NCI-H1436 treated with DMSO at 0.1 percent for 48 hours (cell line): ENCODE results near the gene NKAIN2.
"Not testable (repeated sequence)": the region's sequence is repeated elsewhere in the genome, so short reads cannot be mapped to it uniquely, and the experiment has no call there.

Experiments
- DNase-seq: peaks from one replicate; lab custom pipeline; 2025; lab: John Stamatoyannopoulos, UW

NKAIN2 gene

GRCh38 chr6:123895346-123895745 is 91.7 kb downstream of the NKAIN2 start:
- DNase-seq = no peak

- no peak for DNase-seq
Measured at GRCh38 chr6:123895806-123896205, 92.1 kb downstream of the NKAIN2 start.

- DNase-seq = no peak
Measured at GRCh38 chr6:123896869-123897268, 93.2 kb downstream of the NKAIN2 start.

GRCh38 chr6:123897965-123898364 is 94.3 kb downstream of the NKAIN2 start:
- DNase-seq = no peak

- DNase-seq = no peak
Measured at GRCh38 chr6:123898665-123899064, 95.0 kb downstream of the NKAIN2 start.

- no peak for DNase-seq
Measured at GRCh38 chr6:123899745-123900144, 96.1 kb downstream of the NKAIN2 start.

GRCh38 chr6:123901436-123901835 is 97.8 kb downstream of the NKAIN2 start:
- no peak for DNase-seq

GRCh38 chr6:123902738-123903313 is 99.2 kb downstream of the NKAIN2 start:
- DNase-seq = no peak

- DNase-seq = no peak
Measured at GRCh38 chr6:123904228-123904627, 100.6 kb downstream of the NKAIN2 start.

- no peak for DNase-seq
Measured at GRCh38 chr6:123908797-123909196, 105.1 kb downstream of the NKAIN2 start.

- no peak for DNase-seq
Measured at GRCh38 chr6:123909989-123910388, 106.3 kb downstream of the NKAIN2 start.

- DNase-seq = no peak
Measured at GRCh38 chr6:123913863-123914262, 110.2 kb downstream of the NKAIN2 start.

- not testable (repeated sequence) for DNase-seq
Measured at GRCh38 chr6:123923379-123923778, 119.7 kb downstream of the NKAIN2 start.

- no peak for DNase-seq
Measured at GRCh38 chr6:123925350-123925749, 121.7 kb downstream of the NKAIN2 start.

GRCh38 chr6:123925842-123926399 is 122.3 kb downstream of the NKAIN2 start:
- no peak for DNase-seq

GRCh38 chr6:123928529-123928928 is 124.9 kb downstream of the NKAIN2 start:
- DNase-seq = no peak

GRCh38 chr6:123931928-123932327 is 128.3 kb downstream of the NKAIN2 start:
- DNase-seq = no peak

- DNase-seq = no peak
Measured at GRCh38 chr6:123940551-123940950, 136.9 kb downstream of the NKAIN2 start.

GRCh38 chr6:123941855-123942254 is 138.2 kb downstream of the NKAIN2 start:
- DNase-seq = no peak

GRCh38 chr6:123945386-123945785 is 141.7 kb downstream of the NKAIN2 start:
- DNase-seq = no peak

GRCh38 chr6:123953920-123954319 is 150.3 kb downstream of the NKAIN2 start:
- no peak for DNase-seq

GRCh38 chr6:123956492-123957139 is 153.0 kb downstream of the NKAIN2 start:
- DNase-seq = no peak

GRCh38 chr6:123962508-123962907 is 158.8 kb downstream of the NKAIN2 start:
- peak; percentile 98 for DNase-seq

GRCh38 chr6:123965894-123966293 is 162.2 kb downstream of the NKAIN2 start:
- DNase-seq = no peak
